CD4-positive, alpha-beta T cell treated with Interleukin-15 for 1 hour (primary cell): ENCODE measurements around the gene WNT9A.
"Not testable (repeated sequence)": the region's sequence is repeated elsewhere in the genome, so short reads cannot be mapped to it uniquely, and the experiment has no call there.

ENCODE experiments used
- DNase-seq: peaks from one replicate; pipeline ENCODE4 v3.0.0-alpha.2; 2020

WNT9A gene

GRCh38 chr1:227909923-227910328, 37.8 kb downstream of the WNT9A start:
- DNase-seq = not testable (repeated sequence)

- DNase-seq = no peak
Measured at GRCh38 chr1:227909188-227909587, 38.5 kb downstream of the WNT9A start.

- DNase-seq = no peak
Measured at GRCh38 chr1:227908359-227908758, 39.4 kb downstream of the WNT9A start.

- no peak for DNase-seq
Measured at GRCh38 chr1:227907439-227908015, 40.2 kb downstream of the WNT9A start.

- DNase-seq = no peak
Measured at GRCh38 chr1:227906550-227907071, 41.1 kb downstream of the WNT9A start.

GRCh38 chr1:227905573-227906487, 41.9 kb downstream of the WNT9A start:
- DNase-seq = no peak

- no peak for DNase-seq
Measured at GRCh38 chr1:227904541-227905335, 43.0 kb downstream of the WNT9A start.

- no peak for DNase-seq
Measured at GRCh38 chr1:227903614-227904501, 43.9 kb downstream of the WNT9A start.

- DNase-seq = no peak
Measured at GRCh38 chr1:227903061-227903521, 44.6 kb downstream of the WNT9A start.

- no peak for DNase-seq
Measured at GRCh38 chr1:227902641-227902990, 45.1 kb downstream of the WNT9A start.

GRCh38 chr1:227901906-227902640, 45.7 kb downstream of the WNT9A start:
- no peak for DNase-seq

GRCh38 chr1:227901239-227901905, 46.4 kb downstream of the WNT9A start:
- DNase-seq = peak; percentile 9

- peak; percentile 15 for DNase-seq
Measured at GRCh38 chr1:227900571-227901051, 47.1 kb downstream of the WNT9A start.

GRCh38 chr1:227899820-227900449, 47.8 kb downstream of the WNT9A start:
- DNase-seq = peak; percentile 10

GRCh38 chr1:227899141-227899819, 48.5 kb downstream of the WNT9A start:
- peak; percentile 6 for DNase-seq

GRCh38 chr1:227898502-227899140, 49.1 kb downstream of the WNT9A start:
- DNase-seq = no peak

GRCh38 chr1:227897704-227898438, 49.9 kb downstream of the WNT9A start:
- no peak for DNase-seq
